K562 (cell line): ENCODE results near the gene ENKUR. TPM values are rescaled to one million over a fixed set of nuclear protein-coding genes. Genes with fewer than 3 reads are reported as not detected.
A peak's percentile ranks its signal among the peaks of the same experiment; 100 is the strongest.

Source experiments
- BRD4 ChIP-seq: fragments of 200-600 bp; sonication (generic); IDR thresholded peaks from 2 replicates; pipeline ENCODE4 v1.6.1; 2017; ENCODE audit warnings: inconsistent platforms
- DLX4 ChIP-seq: fragments of 250-450 bp; sonication (Bioruptor Pico); IDR thresholded peaks from 2 replicates; pipeline ENCODE4 v1.6.1; 2021; ENCODE audit warnings: mild to moderate bottlenecking
- DNMT1 ChIP-seq: fragments of 450-650 bp; IDR thresholded peaks from 2 replicates; pipeline ENCODE4 v1.6.1; 2016; ENCODE audit warnings: antibody characterized with exemption, mild to moderate bottlenecking
- EP400 ChIP-seq: fragments of 450-650 bp; IDR thresholded peaks from 2 replicates; pipeline ENCODE4 v1.6.1; 2017; ENCODE audit warnings: antibody characterized with exemption, mild to moderate bottlenecking, moderate library complexity
- FOXK2 ChIP-seq, 2 experiments: fragments of 450-650 bp; IDR thresholded peaks in 1 of 2; conservative IDR thresholded peaks in 1 of 2; 2 replicates each; pipeline ENCODE4 v1.6.1; 2016; ENCODE audit warnings: low read depth in 2 of 2, mild to moderate bottlenecking in 1 of 2
- GTF3C2 ChIP-seq: IDR thresholded peaks from 3 replicates; pipeline ENCODE4 v1.6.1; 2011; ENCODE audit warnings: borderline replicate concordance, mild to moderate bottlenecking, moderate library complexity; ENCODE audit not compliant: insufficient read length; ENCODE audit errors: extremely low read depth
- HNRNPK ChIP-seq: fragments of 200-400 bp; formaldehyde crosslinking; IDR thresholded peaks from one replicate; pipeline ENCODE4 v1.6.1; 2018; ENCODE audit warnings: mild to moderate bottlenecking, low read depth, low read length; ENCODE audit not compliant: poor library complexity, severe bottlenecking
- MAX ChIP-seq: sonication (generic); formaldehyde crosslinking; IDR thresholded peaks from 2 replicates; pipeline ENCODE4 v1.9.0; 2022; ENCODE audit warnings: mild to moderate bottlenecking, missing genetic modification reagents
- MGA ChIP-seq: fragments of 450-650 bp; IDR thresholded peaks from 2 replicates; pipeline ENCODE4 v1.6.1; 2016; ENCODE audit warnings: mild to moderate bottlenecking, moderate library complexity
- OTX1 ChIP-seq: fragments of 450-650 bp; formaldehyde crosslinking; IDR thresholded peaks from 2 replicates; pipeline ENCODE4 v1.4.0; 2022; ENCODE audit warnings: mild to moderate bottlenecking
- SRSF9 ChIP-seq: fragments of 200-400 bp; formaldehyde crosslinking; IDR thresholded peaks from 2 replicates; pipeline ENCODE4 v1.6.1; 2017; ENCODE audit warnings: low read depth, low read length, borderline replicate concordance
- ZBTB17 ChIP-seq: fragments of 450-650 bp; formaldehyde crosslinking; IDR thresholded peaks from 2 replicates; pipeline ENCODE4 v1.4.0; 2020; ENCODE audit warnings: mild to moderate bottlenecking
- ZNF197 ChIP-seq: fragments of 200-800 bp; sonication (Bioruptor generic); IDR thresholded peaks from 2 replicates; pipeline ENCODE4 v1.6.1; 2016; ENCODE audit warnings: low read depth, missing genetic modification characterization, missing compliant biosample characterization
- ZNF282 ChIP-seq: sonication (generic); formaldehyde crosslinking; IDR thresholded peaks from 2 replicates; pipeline ENCODE4 v1.8.1; 2023; ENCODE audit warnings: missing genetic modification reagents
- polyA plus RNA-seq, 8 experiments: library from polyadenylated mRNA; depleted of rRNA in 4 of 8; stranded (reverse) in 5 of 8; unstranded in 3 of 8; fragments of >200 nt; fragmentation: Nextera tagmentation in 2 of 8; fragmentation: Illumina TruSeq in 1 of 8; extraction: Ambion mirVana in 2 of 8; extraction: Trizol in 1 of 8; gene quantifications; 2 replicates each; pipeline versions ENCODE4 v1.2.1 to v1.2.3, GENCODE V29; 2011 to 2014; ENCODE audit warnings: inconsistent platforms in 1 of 8, missing spikeins in 1 of 8
- total RNA-seq, 7 experiments: library from RNA; depleted of rRNA in 6 of 7; stranded (reverse); fragments of >200 nt in 6 of 7; fragmentation: Illumina TruSeq in 2 of 7; extraction: Trizol in 2 of 7; gene quantifications; 2 replicates each; pipeline versions ENCODE4 v1.2.1 to v1.2.3, GENCODE V29; 2011 to 2021; ENCODE audit warnings: low replicate concordance in 1 of 7

Gene ENKUR
- total and polyA plus RNA-seq, 9 of the 15 experiments (the other 6 are each of a cell fraction or from before 2014, with no cell fraction given) = 0.06 to 0.46 (median 0.20) TPM

GRCh38 chr10:25017154-25017590 lies 1.2 kb upstream of the ENKUR start (continued):
- TF ChIP-seq MGA (no peak), SRSF9 (no peak), DNMT1 (no peak), ZNF197 (0 out of 2 replicates have a peak, but pooled peaks have one; percentile 4), FOXK2 (conservative IDR thresholded peaks at IDR 0.05 in 1 of 2, IDR thresholded peaks at IDR 0.05 in 1 of 2; ENCODE audit: low read depth in 2 of 2) (no peak), OTX1 (CRISPR knock-in tag) (no peak), MAX (CRISPR knock-in tag) (no peak), ZBTB17 (no peak), BRD4 (peak; percentile 73; the same call in 1 of the 2 replicates), GTF3C2 (no peak), ZNF282 (no peak), HNRNPK (no peak), DLX4 (no peak), EP400 (no peak)
